Activated naive CD8-positive, alpha-beta T cell treated with anti-CD3 and anti-CD28 coated beads, Interleukin-2, amount 50 U/mL, for 24 hours (primary cell): Measurements from ENCODE around the gene EGLN1.

Experiments
- ATAC-seq: fragments of 150-1000 bp; cut with Tn5 transposase; one replicate; pipeline ENCODE4 v1.10.0; 2021
- DNase-seq: peaks from one replicate; pipeline ENCODE4 v3.0.0; 2021
- H3K27ac Mint-ChIP-seq: one replicate; pipeline ENCODE4 v1.8.0; 2021; ENCODE audit warnings: mild to moderate bottlenecking, mixed read lengths
- H3K27me3 Mint-ChIP-seq: one replicate; pipeline ENCODE4 v1.8.0; 2021; ENCODE audit warnings: mixed read lengths
- H3K36me3 Mint-ChIP-seq: one replicate; pipeline ENCODE4 v1.8.0; 2021; ENCODE audit warnings: low read depth, mixed read lengths
- H3K4me1 Mint-ChIP-seq: one replicate; pipeline ENCODE4 v1.8.0; 2021; ENCODE audit warnings: mixed read lengths
- H3K4me3 Mint-ChIP-seq: one replicate; pipeline ENCODE4 v1.8.0; 2021; ENCODE audit warnings: mild to moderate bottlenecking, moderate library complexity, mixed read lengths
- H3K9me3 Mint-ChIP-seq: one replicate; pipeline ENCODE4 v1.8.0; 2021; ENCODE audit warnings: mixed read lengths

EGLN1 gene

GRCh38 chr1:231417513-231417912, 4.6 kb downstream of the EGLN1 start:
- Mint-ChIP-seq H3K4me1 (peaks cover 70% of the 10 kb centered on the region), H3K4me3 (peak overlapping the region; percentile 98), H3K27me3 (no peaks in the 10 kb centered on the region), H3K9me3 (no peaks in the 10 kb centered on the region), H3K36me3 (peaks cover 43% of the 10 kb centered on the region), H3K27ac (no peak overlapping the region)
- DNase-seq = no peak
- ATAC-seq = no peak

GRCh38 chr1:231416901-231417300, 5.2 kb downstream of the EGLN1 start:
- Mint-ChIP-seq H3K4me3 (peak overlapping the region; percentile 98), H3K4me1 (peaks cover 75% of the 10 kb centered on the region), H3K36me3 (peaks cover 48% of the 10 kb centered on the region), H3K9me3 (no peaks in the 10 kb centered on the region), H3K27ac (no peak overlapping the region), H3K27me3 (no peaks in the 10 kb centered on the region)
- peak; percentile 25 for ATAC-seq
- no peak for DNase-seq

- DNase-seq (no peak), ATAC-seq (no peak)
- Mint-ChIP-seq H3K27ac (no peak overlapping the region), H3K4me1 (peaks cover 75% of the 10 kb centered on the region), H3K36me3 (peaks cover 50% of the 10 kb centered on the region), H3K4me3 (no peak overlapping the region), H3K9me3 (no peaks in the 10 kb centered on the region), H3K27me3 (no peaks in the 10 kb centered on the region)
Observed at GRCh38 chr1:231415018-231415583, 7.0 kb downstream of the EGLN1 start.

GRCh38 chr1:231414260-231415016, 7.6 kb downstream of the EGLN1 start:
- Mint-ChIP-seq H3K9me3 (no peaks in the 10 kb centered on the region), H3K27me3 (no peaks in the 10 kb centered on the region), H3K4me1 (peaks cover 68% of the 10 kb centered on the region), H3K27ac (no peak overlapping the region), H3K36me3 (peaks cover 44% of the 10 kb centered on the region), H3K4me3 (no peak overlapping the region)
- ATAC-seq = no peak
- no peak for DNase-seq

GRCh38 chr1:231413749-231414082, 8.4 kb downstream of the EGLN1 start:
- Mint-ChIP-seq H3K9me3 (no peaks in the 10 kb centered on the region), H3K27me3 (no peaks in the 10 kb centered on the region), H3K4me3 (no peak overlapping the region), H3K4me1 (peaks cover 61% of the 10 kb centered on the region), H3K36me3 (peaks cover 40% of the 10 kb centered on the region), H3K27ac (no peak overlapping the region)
- DNase-seq = no peak
- no peak for ATAC-seq

- Mint-ChIP-seq H3K9me3 (no peaks in the 10 kb centered on the region), H3K27me3 (no peaks in the 10 kb centered on the region), H3K36me3 (peaks cover 33% of the 10 kb centered on the region), H3K4me1 (peaks cover 40% of the 10 kb centered on the region), H3K27ac (no peak overlapping the region), H3K4me3 (no peak overlapping the region)
- ATAC-seq (no peak), DNase-seq (no peak)
Observed at GRCh38 chr1:231411036-231411531, 11.0 kb downstream of the EGLN1 start.

- no peaks in the 10 kb centered on the region for H3K27me3 Mint-ChIP-seq
- H3K4me1 Mint-ChIP-seq = peaks cover 35% of the 10 kb centered on the region
- peaks cover 37% of the 10 kb centered on the region for H3K36me3 Mint-ChIP-seq
- ATAC-seq (peak; percentile 61), DNase-seq (no peak)
- H3K27ac Mint-ChIP-seq = no peak overlapping the region
- no peak overlapping the region for H3K4me3 Mint-ChIP-seq
- H3K9me3 Mint-ChIP-seq = no peaks in the 10 kb centered on the region
Observed at GRCh38 chr1:231410036-231410612, 12.0 kb downstream of the EGLN1 start.

GRCh38 chr1:231408528-231409094, 13.5 kb downstream of the EGLN1 start:
- H3K27ac Mint-ChIP-seq = no peak overlapping the region
- DNase-seq = no peak
- H3K4me1 Mint-ChIP-seq = peaks cover 26% of the 10 kb centered on the region
- no peak overlapping the region for H3K4me3 Mint-ChIP-seq
- H3K36me3 Mint-ChIP-seq = peaks cover 33% of the 10 kb centered on the region
- no peaks in the 10 kb centered on the region for H3K9me3 Mint-ChIP-seq
- no peaks in the 10 kb centered on the region for H3K27me3 Mint-ChIP-seq
- ATAC-seq = no peak

- ATAC-seq (peak; percentile 52), DNase-seq (no peak)
Observed at GRCh38 chr1:231407547-231408396, 14.3 kb downstream of the EGLN1 start.

GRCh38 chr1:231407049-231407448, 15.0 kb downstream of the EGLN1 start:
- no peak overlapping the region for H3K4me3 Mint-ChIP-seq
- H3K27ac Mint-ChIP-seq = no peak overlapping the region
- ATAC-seq = no peak

More at GRCh38 chr1:231407547-231408396, 14.3 kb downstream of the EGLN1 start:
- peaks cover 27% of the 10 kb centered on the region for H3K36me3 Mint-ChIP-seq
- H3K4me1 Mint-ChIP-seq = peaks cover 17% of the 10 kb centered on the region
- H3K4me3 Mint-ChIP-seq = no peak overlapping the region
- H3K9me3 Mint-ChIP-seq = no peaks in the 10 kb centered on the region
- no peaks in the 10 kb centered on the region for H3K27me3 Mint-ChIP-seq
- H3K27ac Mint-ChIP-seq = no peak overlapping the region

GRCh38 chr1:231404318-231404717, 17.8 kb downstream of the EGLN1 start:
- Mint-ChIP-seq H3K27me3 (no peaks in the 10 kb centered on the region), H3K36me3 (peaks cover 19% of the 10 kb centered on the region), H3K4me1 (peaks cover 10% of the 10 kb centered on the region), H3K9me3 (no peaks in the 10 kb centered on the region), H3K27ac (no peak overlapping the region), H3K4me3 (no peak overlapping the region)
- ATAC-seq (no peak), DNase-seq (no peak)

More at GRCh38 chr1:231407049-231407448, 15.0 kb downstream of the EGLN1 start:
- Mint-ChIP-seq H3K36me3 (peaks cover 20% of the 10 kb centered on the region), H3K4me1 (peaks cover 10% of the 10 kb centered on the region), H3K9me3 (no peaks in the 10 kb centered on the region), H3K27me3 (no peaks in the 10 kb centered on the region)
- DNase-seq = no peak

- ATAC-seq = no peak
- peaks cover 23% of the 10 kb centered on the region for H3K4me1 Mint-ChIP-seq
- H3K27ac Mint-ChIP-seq = no peak overlapping the region
Observed at GRCh38 chr1:231401478-231401877, 20.6 kb downstream of the EGLN1 start.

GRCh38 chr1:231397886-231398671, 24.0 kb downstream of the EGLN1 start:
- Mint-ChIP-seq H3K4me3 (no peak overlapping the region), H3K4me1 (peaks cover 33% of the 10 kb centered on the region), H3K9me3 (no peaks in the 10 kb centered on the region), H3K36me3 (peaks cover 7% of the 10 kb centered on the region), H3K27me3 (no peaks in the 10 kb centered on the region), H3K27ac (no peak overlapping the region)
- DNase-seq (no peak), ATAC-seq (no peak)

More at GRCh38 chr1:231401478-231401877, 20.6 kb downstream of the EGLN1 start:
- no peak overlapping the region for H3K4me3 Mint-ChIP-seq
- no peaks in the 10 kb centered on the region for H3K9me3 Mint-ChIP-seq
- no peaks in the 10 kb centered on the region for H3K27me3 Mint-ChIP-seq
- DNase-seq = no peak
- H3K36me3 Mint-ChIP-seq = peaks cover 16% of the 10 kb centered on the region
